ENCODE measurements around the gene ZNF778. TPM values are rescaled to one million over a fixed set of nuclear protein-coding genes. Genes with fewer than 3 reads are reported as not detected.

ZNF778 gene
- total and polyA plus RNA-seq, 2 donors (not counting 1 experiment from before 2014, with no cell fraction given) = 2.2 to 13.4 TPM

DNA sequence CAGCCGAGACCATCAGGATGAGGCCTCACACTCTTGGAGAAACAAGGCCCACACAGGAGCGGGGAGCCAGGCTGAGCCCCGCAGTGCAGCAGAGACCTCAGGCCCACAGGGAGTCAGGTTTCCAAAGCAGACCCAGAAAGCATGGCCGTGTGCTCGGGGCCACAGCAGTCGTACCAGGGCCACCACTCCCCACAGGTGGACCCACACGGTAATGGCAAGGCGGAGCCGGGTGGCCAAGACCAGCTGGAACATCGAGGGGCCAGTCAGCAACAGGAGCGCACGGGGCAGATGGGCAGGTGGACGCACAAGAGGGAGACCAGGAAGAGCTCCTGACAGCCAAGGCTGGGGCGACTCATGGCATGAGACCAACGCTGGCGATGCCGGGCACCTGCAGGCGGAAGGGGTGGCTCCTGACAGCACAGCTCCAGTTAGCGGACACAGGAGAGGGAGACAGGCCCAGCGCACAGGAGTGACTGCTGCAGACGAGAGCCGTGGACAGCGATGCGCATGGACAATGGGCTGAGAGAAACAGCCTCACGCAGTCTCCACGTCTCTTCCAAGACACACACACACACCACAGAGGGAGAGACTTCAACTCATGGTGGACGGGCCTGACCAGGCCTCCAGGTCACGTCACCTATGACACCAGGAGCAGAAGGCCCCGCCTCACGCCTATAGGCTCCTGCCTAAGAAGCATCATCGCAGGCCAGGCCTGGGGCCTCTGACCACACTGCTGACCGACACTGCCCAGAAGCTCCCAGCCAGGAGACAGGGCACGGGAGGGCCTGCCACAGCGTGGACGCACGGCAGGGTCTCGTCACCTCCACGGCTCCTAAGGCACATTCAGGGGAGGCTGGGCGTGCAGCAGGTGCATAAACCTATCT, 58.6 kb downstream of the ZNF778 start:
- H3K4me3 ChIP-seq (ENCODE audit: control extremely low read depth in 1 of 5, extremely low read depth in 1 of 5, insufficient read depth in 1 of 5, low read depth in 2 of 5, low read length in 4 of 5) = no peak overlapping the region
- H3K4me1 Mint-ChIP-seq = no peaks in the 10 kb centered on the region
- TF ChIP-seq EZH2 (IDR thresholded peaks at IDR 0.05; ENCODE audit: borderline replicate concordance, insufficient read depth, low read depth, low read length, poor library complexity, severe bottlenecking) = no peak
- TF ChIP-seq, protein P1, sequence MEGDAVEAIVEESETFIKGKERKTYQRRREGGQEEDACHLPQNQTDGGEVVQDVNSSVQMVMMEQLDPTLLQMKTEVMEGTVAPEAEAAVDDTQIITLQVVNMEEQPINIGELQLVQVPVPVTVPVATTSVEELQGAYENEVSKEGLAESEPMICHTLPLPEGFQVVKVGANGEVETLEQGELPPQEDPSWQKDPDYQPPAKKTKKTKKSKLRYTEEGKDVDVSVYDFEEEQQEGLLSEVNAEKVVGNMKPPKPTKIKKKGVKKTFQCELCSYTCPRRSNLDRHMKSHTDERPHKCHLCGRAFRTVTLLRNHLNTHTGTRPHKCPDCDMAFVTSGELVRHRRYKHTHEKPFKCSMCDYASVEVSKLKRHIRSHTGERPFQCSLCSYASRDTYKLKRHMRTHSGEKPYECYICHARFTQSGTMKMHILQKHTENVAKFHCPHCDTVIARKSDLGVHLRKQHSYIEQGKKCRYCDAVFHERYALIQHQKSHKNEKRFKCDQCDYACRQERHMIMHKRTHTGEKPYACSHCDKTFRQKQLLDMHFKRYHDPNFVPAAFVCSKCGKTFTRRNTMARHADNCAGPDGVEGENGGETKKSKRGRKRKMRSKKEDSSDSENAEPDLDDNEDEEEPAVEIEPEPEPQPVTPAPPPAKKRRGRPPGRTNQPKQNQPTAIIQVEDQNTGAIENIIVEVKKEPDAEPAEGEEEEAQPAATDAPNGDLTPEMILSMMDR (IDR thresholded peaks at IDR 0.05) = no peak
- WGBS (ENCODE audit: insufficient coverage) = 95% methylated on average over 39 of the region's 39 CpGs
- CTCF ChIA-PET = no interaction called here
- no peak overlapping the region for H3K27ac ChIP-seq (ENCODE audit: low read length in 2 of 2)
- peaks cover 45% of the 10 kb centered on the region for H3K79me2 ChIP-seq (ENCODE audit: control insufficient read depth, insufficient read depth, low read length)
- H3K27ac Mint-ChIP-seq = no peak overlapping the region
- H3K4me1 ChIP-seq (ENCODE audit: control insufficient read depth in 2 of 2, insufficient read depth in 2 of 2, low read length in 2 of 2) = no peaks in the 10 kb centered on the region
- H3K9me3 Mint-ChIP-seq (ENCODE audit: insufficient read depth) = no peaks in the 10 kb centered on the region
- DNase-seq (no peak), ATAC-seq (ENCODE audit: low read depth) (no peak)
- no peak overlapping the region for H2AFZ ChIP-seq (ENCODE audit: insufficient read depth, low read depth, low read length, poor library complexity, severe bottlenecking)
- no peak overlapping the region for H3K4me2 ChIP-seq (replicated peaks; ENCODE audit: low read depth, low read length, poor library complexity, severe bottlenecking)
- no peak overlapping the region for H3K4me3 Mint-ChIP-seq
- no peaks in the 10 kb centered on the region for H3K9me3 ChIP-seq (ENCODE audit: control extremely low read depth in 1 of 3, control insufficient read depth in 2 of 3, insufficient read depth in 1 of 3, low read length in 2 of 3)
- no peak overlapping the region for H3K9ac ChIP-seq (ENCODE audit: low read length)
- peaks cover 4 to 65% of the 10 kb centered on the region in 2 experiments for H3K36me3 ChIP-seq (replicated peaks in 1 of 2; ENCODE audit: control extremely low read depth in 1 of 2, control insufficient read depth in 1 of 2, extremely low read depth in 1 of 2, insufficient read depth in 2 of 2, low read length in 1 of 2)
- no peaks in the 10 kb centered on the region for H3K27me3 ChIP-seq (replicated peaks in 1 of 4; ENCODE audit: control extremely low read depth in 1 of 4, control insufficient read depth in 3 of 4, insufficient read depth in 4 of 4, low read length in 3 of 4)
- POLR2A ChIA-PET = no interaction called here
- intact Hi-C loops (cut with micrococcal nuclease) = no loop called here
- no peaks in the 10 kb centered on the region for H3K27me3 Mint-ChIP-seq
- H4K20me1 ChIP-seq (ENCODE audit: control insufficient read depth, insufficient read depth, low read length, poor library complexity, severe bottlenecking) = peaks cover 89% of the 10 kb centered on the region

DNA sequence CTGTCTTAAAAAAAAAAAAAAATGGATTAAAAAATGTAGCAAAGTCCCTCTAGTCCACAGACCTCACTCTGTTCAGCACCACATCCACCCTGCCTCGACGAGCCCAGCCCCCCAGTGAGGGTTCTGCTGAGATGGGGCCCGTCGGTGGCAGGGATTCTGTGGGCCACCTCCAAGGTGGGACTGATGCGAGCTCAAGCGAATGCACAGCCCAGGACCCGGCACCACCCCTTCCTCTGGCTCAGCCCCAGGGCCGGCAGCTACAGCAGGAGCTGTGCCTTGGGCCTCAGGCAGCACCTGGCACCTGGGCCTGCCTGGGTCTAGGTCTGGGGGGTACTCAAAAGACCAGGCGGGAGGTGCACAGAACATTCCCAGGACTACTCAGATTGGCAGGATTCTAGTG, 59.5 kb downstream of the ZNF778 start:
- no peak for DNase-seq
- peaks cover 79% of the 10 kb centered on the region for H4K20me1 ChIP-seq (ENCODE audit: control insufficient read depth, insufficient read depth, low read length, poor library complexity, severe bottlenecking)
- peaks cover 36% of the 10 kb centered on the region for H3K79me2 ChIP-seq (ENCODE audit: control insufficient read depth, insufficient read depth, low read length)
- ChIA-PET POLR2A (no interaction called here), CTCF (no interaction called here)
- peaks cover 0 to 4% (median 0%) of the 10 kb centered on the region in 3 donors for H3K9me3 ChIP-seq (ENCODE audit: control extremely low read depth in 1 of 3, control insufficient read depth in 2 of 3, insufficient read depth in 1 of 3, low read length in 2 of 3)
- no peak overlapping the region for H2AFZ ChIP-seq (ENCODE audit: insufficient read depth, low read depth, low read length, poor library complexity, severe bottlenecking)
- intact Hi-C loops (cut with micrococcal nuclease) = no loop called here
- H3K4me3 Mint-ChIP-seq = no peak overlapping the region
- H3K4me1 Mint-ChIP-seq = no peaks in the 10 kb centered on the region
- ATAC-seq (ENCODE audit: low read depth) = no peak
- H3K27ac Mint-ChIP-seq = no peak overlapping the region
- H3K27me3 Mint-ChIP-seq = no peaks in the 10 kb centered on the region
- H3K4me1 ChIP-seq (ENCODE audit: control insufficient read depth in 2 of 2, insufficient read depth in 2 of 2, low read length in 2 of 2) = no peaks in the 10 kb centered on the region
- H3K4me2 ChIP-seq (replicated peaks; ENCODE audit: low read depth, low read length, poor library complexity, severe bottlenecking) = no peak overlapping the region
- H3K4me3 ChIP-seq (ENCODE audit: control extremely low read depth in 1 of 5, extremely low read depth in 1 of 5, insufficient read depth in 1 of 5, low read depth in 2 of 5, low read length in 4 of 5) = no peak overlapping the region
- TF ChIP-seq EZH2 (IDR thresholded peaks at IDR 0.05; ENCODE audit: borderline replicate concordance, insufficient read depth, low read depth, low read length, poor library complexity, severe bottlenecking) = no peak
- TF ChIP-seq, protein P1 (IDR thresholded peaks at IDR 0.05) = no peak
- no peaks in the 10 kb centered on the region for H3K9me3 Mint-ChIP-seq (ENCODE audit: insufficient read depth)
- peaks cover 4 to 64% of the 10 kb centered on the region in 2 experiments for H3K36me3 ChIP-seq (replicated peaks in 1 of 2; ENCODE audit: control extremely low read depth in 1 of 2, control insufficient read depth in 1 of 2, extremely low read depth in 1 of 2, insufficient read depth in 2 of 2, low read length in 1 of 2)
- H3K9ac ChIP-seq (ENCODE audit: low read length) = no peak overlapping the region
- WGBS (ENCODE audit: insufficient coverage) = 98% methylated on average over 9 of the region's 9 CpGs
- no peaks in the 10 kb centered on the region for H3K27me3 ChIP-seq (replicated peaks in 1 of 4; ENCODE audit: control extremely low read depth in 1 of 4, control insufficient read depth in 3 of 4, insufficient read depth in 4 of 4, low read length in 3 of 4)
- no peak overlapping the region for H3K27ac ChIP-seq (ENCODE audit: low read length in 2 of 2)

Measured in B cell (primary cell).